Activated T-cell treated with anti-CD3 and anti-CD28 coated beads, Interleukin-2, amount 50 U/mL, for 24 hours (primary cell): ENCODE results near the gene KLHL29.
"Not testable (repeated sequence)": the region's sequence is repeated elsewhere in the genome, so short reads cannot be mapped to it uniquely, and the experiment has no call there.

Source experiments
- DNase-seq: peaks from one replicate; pipeline ENCODE4 v3.0.0-alpha.2; 2020
- H3K27ac Mint-ChIP-seq: 2 replicates; pipeline ENCODE4 v1.8.0; 2020; ENCODE audit warnings: mild to moderate bottlenecking, mixed read lengths
- H3K27me3 Mint-ChIP-seq: 2 replicates; pipeline ENCODE4 v1.8.0; 2020; ENCODE audit warnings: mixed read lengths
- H3K36me3 Mint-ChIP-seq: 2 replicates; pipeline ENCODE4 v1.8.0; 2020; ENCODE audit warnings: low read depth, mixed read lengths
- H3K4me1 Mint-ChIP-seq: 2 replicates; pipeline ENCODE4 v1.8.0; 2020; ENCODE audit warnings: low read depth, mixed read lengths
- H3K4me3 Mint-ChIP-seq: 2 replicates; pipeline ENCODE4 v1.8.0; 2020; ENCODE audit warnings: mild to moderate bottlenecking, moderate library complexity, mixed read lengths
- H3K9me3 Mint-ChIP-seq: 2 replicates; pipeline ENCODE4 v1.8.0; 2020; ENCODE audit warnings: mixed read lengths

KLHL29 gene

DNA sequence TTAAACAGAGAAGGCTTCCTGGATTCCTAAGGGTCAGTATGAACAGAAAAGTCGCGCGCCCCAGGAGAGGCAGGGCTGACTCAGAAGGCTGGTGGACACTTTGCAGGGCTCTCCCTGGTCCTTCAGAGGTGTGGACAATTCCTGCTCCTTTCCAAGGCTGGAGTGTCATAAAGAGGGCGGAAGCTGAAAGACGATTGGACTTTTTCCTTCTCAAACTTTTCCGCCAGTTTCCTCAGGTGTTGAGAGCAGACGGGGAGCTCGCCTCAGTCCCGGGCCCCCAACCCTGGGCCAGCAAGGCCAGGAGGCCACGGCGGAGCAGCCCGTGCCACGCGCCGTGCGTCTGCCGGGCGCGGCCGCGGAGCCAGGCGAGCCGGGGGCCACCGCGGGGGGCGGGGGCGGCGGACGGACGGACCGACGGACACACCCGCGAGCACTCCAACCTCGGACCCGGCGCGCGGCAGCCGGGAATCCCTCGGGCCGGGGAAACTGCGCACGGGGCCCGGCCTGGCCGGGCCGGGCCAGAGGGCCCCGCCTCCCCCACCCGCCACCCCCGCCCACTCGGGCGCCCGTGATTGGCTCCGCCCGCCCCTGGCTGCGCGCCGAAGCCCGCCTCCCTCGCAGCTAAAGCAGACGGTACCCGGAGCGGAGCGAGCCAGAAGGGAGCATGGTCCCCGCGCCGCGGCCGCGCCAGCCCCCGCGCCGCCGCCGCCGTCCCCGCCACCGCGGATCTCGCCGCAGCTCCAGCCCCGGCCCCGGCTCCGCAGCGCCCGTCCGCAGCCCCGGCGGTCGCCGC is at the start of gene KLHL29:
Gene KLHL29 (plus strand): TSS at position 629 of the 793 bp plus-strand sequence. CDS start 177,018 bp downstream, outside the sequence.
- peak within 1 kb of the TSS; percentile 29 for H3K27ac Mint-ChIP-seq
- peak within 1 kb of the TSS; percentile 67 for H3K4me3 Mint-ChIP-seq
- no peaks in the 10 kb centered on the region for H3K36me3 Mint-ChIP-seq
- DNase-seq = peak; percentile 82
- H3K4me1 Mint-ChIP-seq = peaks cover 27% of the 10 kb centered on the region
- H3K9me3 Mint-ChIP-seq = no peaks in the 10 kb centered on the region
- peaks cover 66% of the 10 kb centered on the region for H3K27me3 Mint-ChIP-seq

DNA sequence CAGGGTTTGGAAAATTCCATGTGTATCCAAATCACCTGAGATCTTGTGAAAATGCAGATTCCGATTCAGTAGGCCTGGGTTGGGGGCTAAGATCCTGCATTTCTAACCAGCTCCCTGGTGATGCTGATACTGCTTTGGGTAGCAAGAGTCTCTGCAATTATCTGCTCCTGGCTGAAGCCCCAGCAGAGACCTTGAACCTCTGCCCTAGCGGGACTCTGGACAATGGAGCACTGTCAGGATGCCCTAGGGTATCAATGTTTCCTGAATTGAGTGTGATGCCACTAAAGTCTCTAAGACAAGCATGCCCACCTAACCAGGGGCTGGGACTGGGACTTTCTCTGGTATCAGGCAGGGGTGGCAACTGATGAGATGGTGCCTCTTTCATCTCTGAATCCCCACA is 49.4 kb upstream of the KLHL29 start:
- no peak overlapping the region for H3K27ac Mint-ChIP-seq
- H3K4me3 Mint-ChIP-seq = no peak overlapping the region
- H3K27me3 Mint-ChIP-seq = peaks cover 12% of the 10 kb centered on the region
- no peaks in the 10 kb centered on the region for H3K36me3 Mint-ChIP-seq
- no peak for DNase-seq
- H3K9me3 Mint-ChIP-seq = no peaks in the 10 kb centered on the region
- H3K4me1 Mint-ChIP-seq = no peaks in the 10 kb centered on the region

DNA sequence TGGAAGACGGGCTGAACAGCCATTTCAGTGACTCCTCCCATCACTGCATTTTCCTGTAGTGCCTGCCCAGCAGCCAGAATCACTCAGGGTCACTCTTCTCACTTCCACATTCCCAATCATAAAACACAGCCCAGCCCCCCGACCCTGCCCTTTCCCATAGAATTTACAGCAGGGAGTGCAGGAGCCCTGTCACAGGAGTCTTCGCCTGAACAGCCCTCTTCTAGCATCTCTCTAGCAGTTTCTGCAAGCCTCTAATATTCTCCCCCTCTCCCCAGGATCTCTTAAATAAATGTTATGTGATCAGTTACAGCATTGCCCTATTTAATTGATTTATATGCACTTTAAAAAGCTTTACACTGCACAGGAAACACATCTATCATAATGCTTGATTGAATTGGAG is 42.9 kb upstream of the KLHL29 start:
- Mint-ChIP-seq H3K4me1 (no peaks in the 10 kb centered on the region), H3K4me3 (no peak overlapping the region), H3K36me3 (no peaks in the 10 kb centered on the region), H3K27ac (no peak overlapping the region), H3K27me3 (peaks cover 7% of the 10 kb centered on the region), H3K9me3 (no peaks in the 10 kb centered on the region)
- no peak for DNase-seq

DNA sequence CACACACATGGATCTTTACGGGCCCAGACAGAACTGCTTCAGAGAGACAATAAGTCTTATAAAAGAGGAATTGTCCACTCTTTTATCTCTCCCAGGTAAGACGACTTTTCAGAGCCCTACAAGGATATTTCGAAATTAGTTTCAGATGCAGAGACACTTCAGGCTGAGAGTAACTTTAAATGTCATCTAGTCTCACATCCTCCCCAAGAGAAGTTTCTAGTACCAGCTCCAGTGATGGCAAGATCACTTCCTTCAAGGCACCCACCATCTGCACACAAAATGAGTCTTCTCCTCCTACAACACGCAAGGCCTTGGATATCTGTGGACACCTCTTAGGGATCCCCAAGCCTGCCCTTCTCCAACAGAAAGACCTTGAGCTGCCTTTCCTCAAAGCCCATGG is 39.0 kb upstream of the KLHL29 start:
- Mint-ChIP-seq H3K4me3 (no peak overlapping the region), H3K4me1 (no peaks in the 10 kb centered on the region), H3K36me3 (no peaks in the 10 kb centered on the region), H3K27me3 (peaks cover 9% of the 10 kb centered on the region), H3K27ac (no peak overlapping the region), H3K9me3 (no peaks in the 10 kb centered on the region)
- no peak for DNase-seq

DNA sequence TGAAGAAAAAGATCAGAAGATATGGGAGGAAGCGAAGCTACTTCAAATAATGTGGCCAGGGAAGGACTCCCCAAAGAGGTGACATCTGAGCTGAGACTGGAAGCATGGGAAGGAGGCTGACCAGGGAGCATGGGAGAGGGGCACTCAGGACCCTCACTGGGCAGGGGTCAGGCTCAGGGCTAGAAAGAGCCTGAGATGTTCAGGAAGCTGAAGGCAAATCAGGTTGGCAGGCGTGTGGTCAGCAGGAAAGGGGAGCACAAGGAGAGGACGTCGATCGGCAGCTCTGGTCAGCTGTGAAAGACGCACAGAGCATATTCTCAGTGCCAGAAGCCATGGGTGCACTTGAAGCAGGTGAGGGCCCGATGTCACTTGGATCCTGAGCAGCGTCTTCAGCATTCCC is 38.2 kb upstream of the KLHL29 start:
- Mint-ChIP-seq H3K27me3 (peaks cover 9% of the 10 kb centered on the region), H3K4me3 (no peak overlapping the region), H3K36me3 (no peaks in the 10 kb centered on the region), H3K4me1 (no peaks in the 10 kb centered on the region), H3K9me3 (no peaks in the 10 kb centered on the region), H3K27ac (no peak overlapping the region)
- DNase-seq = no peak

DNA sequence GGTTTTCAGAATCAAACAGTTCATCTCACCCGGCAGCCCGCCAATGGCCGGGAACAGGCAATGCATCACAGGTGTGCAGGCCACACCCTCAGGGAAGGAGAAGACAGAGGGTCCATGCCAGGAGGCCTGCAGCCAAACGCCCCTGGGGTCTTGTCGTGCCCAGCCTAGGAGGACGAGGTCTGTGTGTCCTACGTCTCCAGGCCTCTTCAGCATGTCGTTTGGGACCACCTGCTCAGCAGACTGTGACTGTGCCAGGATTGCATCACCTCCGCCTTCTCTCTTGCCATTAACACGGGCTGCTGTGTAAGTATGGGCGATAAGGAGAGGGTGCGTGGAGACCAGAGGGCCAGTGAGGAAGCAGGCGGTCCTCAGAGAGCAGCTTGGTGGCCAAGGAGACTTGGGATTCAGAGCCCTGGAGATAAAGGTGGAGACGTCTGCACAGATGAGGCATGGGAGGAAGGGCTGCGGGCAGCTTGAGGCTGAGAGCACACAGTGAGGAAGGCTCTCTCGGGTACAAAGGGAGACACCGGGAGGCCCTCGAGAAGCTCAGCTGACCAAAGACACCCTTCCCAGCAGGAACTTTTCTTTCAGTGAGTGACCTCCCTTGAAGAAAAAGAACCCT is 37.4 kb upstream of the KLHL29 start:
- H3K4me1 Mint-ChIP-seq = no peaks in the 10 kb centered on the region
- no peak for DNase-seq
- H3K27me3 Mint-ChIP-seq = peaks cover 16% of the 10 kb centered on the region
- H3K36me3 Mint-ChIP-seq = no peaks in the 10 kb centered on the region
- H3K27ac Mint-ChIP-seq = no peak overlapping the region
- H3K9me3 Mint-ChIP-seq = no peaks in the 10 kb centered on the region
- no peak overlapping the region for H3K4me3 Mint-ChIP-seq

DNA sequence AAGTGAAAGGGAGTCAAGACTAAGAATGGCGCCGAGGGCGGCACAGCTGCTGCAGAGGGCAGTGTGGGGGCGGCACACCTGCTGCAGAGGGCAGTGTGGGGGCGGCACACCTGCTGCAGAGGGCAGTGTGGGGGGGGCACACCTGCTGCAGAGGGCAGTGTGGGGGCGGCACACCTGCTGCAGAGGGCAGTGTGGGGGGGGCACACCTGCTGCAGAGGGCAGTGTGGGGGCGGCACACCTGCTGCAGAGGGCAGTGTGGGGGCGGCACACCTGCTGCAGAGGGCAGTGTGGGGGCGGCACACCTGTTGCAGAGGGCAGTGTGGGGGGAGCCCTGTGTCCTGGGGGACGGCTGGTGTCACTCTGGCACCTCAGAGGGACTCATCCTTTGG is 36.9 kb upstream of the KLHL29 start:
- not testable (repeated sequence) for H3K4me3 Mint-ChIP-seq, H3K4me1 Mint-ChIP-seq, DNase-seq, H3K27ac Mint-ChIP-seq, H3K9me3 Mint-ChIP-seq, H3K36me3 Mint-ChIP-seq
- H3K27me3 Mint-ChIP-seq = peaks cover 19% of the 10 kb centered on the region

DNA sequence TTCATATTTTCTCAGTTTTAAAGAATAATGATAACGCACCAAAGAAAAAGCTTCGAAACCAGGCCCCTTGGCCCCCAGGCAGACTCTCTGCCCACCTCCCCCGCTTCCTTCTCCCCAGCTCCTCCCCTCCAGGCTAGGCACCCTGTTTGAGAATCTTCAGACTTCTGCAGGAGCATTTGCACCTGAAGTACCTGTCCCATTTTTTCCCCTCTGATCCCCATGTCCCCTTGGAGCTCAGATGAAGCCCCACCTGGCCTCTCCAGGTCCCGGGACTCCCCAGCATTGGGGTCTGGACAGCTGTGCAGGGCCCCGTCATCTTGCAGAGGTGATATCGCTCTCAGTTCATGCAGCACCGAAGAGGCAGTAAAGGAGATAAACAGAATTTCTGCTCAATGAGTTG is 35.5 kb upstream of the KLHL29 start:
- no peaks in the 10 kb centered on the region for H3K36me3 Mint-ChIP-seq
- no peaks in the 10 kb centered on the region for H3K4me1 Mint-ChIP-seq
- H3K27me3 Mint-ChIP-seq = peaks cover 30% of the 10 kb centered on the region
- no peak overlapping the region for H3K4me3 Mint-ChIP-seq
- no peak for DNase-seq
- no peak overlapping the region for H3K27ac Mint-ChIP-seq
- no peaks in the 10 kb centered on the region for H3K9me3 Mint-ChIP-seq

DNA sequence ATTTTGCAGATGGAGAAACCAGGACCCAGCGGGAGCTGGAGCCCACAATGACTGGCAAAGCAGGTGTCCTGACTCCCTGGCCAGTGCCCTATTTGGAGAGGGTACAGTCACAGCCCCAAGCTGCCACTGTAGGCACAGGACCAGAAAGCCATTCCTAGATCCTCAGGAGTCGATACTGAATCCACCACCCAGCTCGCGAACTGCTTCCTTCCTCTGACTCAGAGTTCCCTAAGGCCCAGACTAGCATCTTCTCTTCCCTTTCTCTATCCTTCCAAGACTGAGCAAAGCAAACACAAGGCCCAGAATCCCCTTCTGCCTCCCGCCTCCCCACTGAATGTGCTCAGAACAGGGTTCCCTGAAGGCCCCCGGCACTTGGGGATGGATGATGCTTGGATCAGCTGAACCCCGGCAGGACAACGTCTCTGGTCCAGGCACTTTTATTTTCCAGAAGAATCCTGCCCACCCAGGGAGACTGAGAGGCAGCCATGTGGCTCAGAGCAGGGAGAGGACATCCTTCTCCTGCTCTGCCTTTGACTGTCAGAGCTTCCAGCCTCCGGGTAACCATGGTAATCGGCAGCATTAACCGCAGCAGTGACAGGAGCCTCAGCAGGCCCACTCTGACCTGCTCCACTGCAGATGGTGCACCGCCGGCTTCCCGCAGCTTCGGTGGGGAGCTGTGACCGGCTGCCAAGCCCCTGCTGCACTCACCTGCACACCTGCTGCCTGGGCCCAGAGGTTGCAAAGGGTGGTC is 34.8 kb upstream of the KLHL29 start:
- Mint-ChIP-seq H3K27ac (no peak overlapping the region), H3K27me3 (peaks cover 37% of the 10 kb centered on the region), H3K4me3 (no peak overlapping the region), H3K4me1 (no peaks in the 10 kb centered on the region), H3K36me3 (no peaks in the 10 kb centered on the region), H3K9me3 (no peaks in the 10 kb centered on the region)
- DNase-seq = no peak

DNA sequence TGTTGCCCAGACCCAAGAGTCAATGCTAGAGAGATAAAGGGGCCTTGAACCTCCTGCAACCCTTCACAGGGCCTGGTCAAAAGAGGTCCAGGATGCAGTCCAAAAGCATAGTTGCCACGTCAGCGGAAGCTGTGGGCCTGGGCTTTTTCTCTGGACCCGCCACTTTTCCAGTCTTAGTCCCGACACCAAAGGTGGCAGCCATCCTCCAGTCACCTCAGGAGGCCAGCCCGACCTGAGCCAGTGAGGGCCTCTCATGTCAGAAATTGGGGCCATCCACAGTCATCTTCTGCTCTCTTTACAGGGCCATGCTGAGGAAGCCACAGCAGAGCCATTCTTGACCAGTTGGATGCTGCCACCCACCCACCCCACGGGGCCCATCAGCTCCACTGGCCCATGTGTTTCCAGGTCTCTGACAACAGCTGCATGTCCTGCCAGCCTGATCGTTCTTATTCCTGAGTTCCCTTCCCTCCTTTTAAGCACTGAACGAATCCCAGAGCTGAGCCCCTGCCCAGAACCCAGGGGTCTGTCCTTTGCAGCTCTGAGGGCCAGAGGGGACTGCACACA is 34.1 kb upstream of the KLHL29 start:
- peaks cover 35% of the 10 kb centered on the region for H3K27me3 Mint-ChIP-seq
- DNase-seq = no peak
- H3K4me3 Mint-ChIP-seq = no peak overlapping the region
- H3K27ac Mint-ChIP-seq = no peak overlapping the region
- H3K9me3 Mint-ChIP-seq = no peaks in the 10 kb centered on the region
- H3K4me1 Mint-ChIP-seq = no peaks in the 10 kb centered on the region
- H3K36me3 Mint-ChIP-seq = no peaks in the 10 kb centered on the region

DNA sequence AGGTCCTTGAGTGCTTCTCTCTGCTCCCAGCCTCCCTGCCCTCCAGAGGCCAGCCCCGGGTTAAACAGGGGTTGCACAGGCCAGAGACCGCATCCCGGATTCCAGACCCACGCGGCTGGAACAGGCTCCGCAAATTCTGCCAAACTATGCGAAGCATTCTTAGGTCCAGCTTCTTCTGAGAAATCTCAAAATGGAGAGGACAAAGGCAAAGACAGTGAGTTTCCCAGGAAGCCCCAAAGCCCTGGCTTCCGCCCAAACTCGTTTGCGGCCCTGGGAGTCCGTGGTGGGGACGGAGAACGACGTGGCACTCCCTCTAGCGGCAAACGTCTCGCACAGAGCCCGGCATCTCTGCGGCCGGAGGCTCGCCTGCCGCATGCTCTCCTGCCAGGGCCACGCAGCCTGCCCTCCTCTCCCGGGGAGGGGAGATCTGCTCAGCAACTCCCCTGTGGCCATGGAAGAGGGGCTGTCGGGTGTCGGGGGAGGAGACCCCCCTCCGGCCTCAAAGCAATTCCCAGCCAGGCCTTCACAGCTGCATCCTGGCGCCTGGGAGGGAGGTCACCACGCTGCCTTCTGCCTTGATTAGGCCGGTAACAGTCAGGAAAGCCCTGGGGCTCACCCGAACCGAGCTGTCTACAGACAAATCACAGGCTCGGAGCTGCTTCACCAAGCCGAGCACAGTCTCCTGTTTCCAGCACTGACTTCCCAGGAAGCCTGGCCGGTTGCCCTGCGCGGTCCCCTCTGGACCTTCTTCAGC is 33.4 kb upstream of the KLHL29 start:
- Mint-ChIP-seq H3K27ac (no peak overlapping the region), H3K4me1 (no peaks in the 10 kb centered on the region), H3K27me3 (peaks cover 37% of the 10 kb centered on the region), H3K9me3 (no peaks in the 10 kb centered on the region), H3K4me3 (no peak overlapping the region), H3K36me3 (no peaks in the 10 kb centered on the region)
- DNase-seq = peak; percentile 72

DNA sequence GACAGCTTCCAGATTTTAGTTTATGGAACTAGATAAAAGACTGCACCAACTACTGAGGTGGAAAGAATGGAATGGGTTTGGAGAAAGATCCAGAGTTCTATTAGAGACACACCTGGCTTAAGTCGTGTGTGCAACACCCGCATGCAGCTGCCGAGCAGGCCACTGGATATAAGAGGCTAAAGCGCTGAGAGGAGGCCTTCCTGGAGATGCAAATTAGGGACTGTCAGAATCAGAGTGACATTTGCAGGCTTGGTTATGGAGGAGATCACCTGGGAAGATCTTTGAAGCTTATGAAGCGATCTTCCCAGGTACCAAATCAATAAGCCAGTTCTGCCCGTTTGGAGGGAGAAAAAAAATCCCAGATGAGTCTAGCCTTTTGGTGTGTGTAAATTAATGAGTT is 30.4 kb upstream of the KLHL29 start:
- Mint-ChIP-seq H3K36me3 (no peaks in the 10 kb centered on the region), H3K4me1 (no peaks in the 10 kb centered on the region), H3K4me3 (no peak overlapping the region), H3K9me3 (no peaks in the 10 kb centered on the region), H3K27me3 (peaks cover 33% of the 10 kb centered on the region), H3K27ac (no peak overlapping the region)
- no peak for DNase-seq

DNA sequence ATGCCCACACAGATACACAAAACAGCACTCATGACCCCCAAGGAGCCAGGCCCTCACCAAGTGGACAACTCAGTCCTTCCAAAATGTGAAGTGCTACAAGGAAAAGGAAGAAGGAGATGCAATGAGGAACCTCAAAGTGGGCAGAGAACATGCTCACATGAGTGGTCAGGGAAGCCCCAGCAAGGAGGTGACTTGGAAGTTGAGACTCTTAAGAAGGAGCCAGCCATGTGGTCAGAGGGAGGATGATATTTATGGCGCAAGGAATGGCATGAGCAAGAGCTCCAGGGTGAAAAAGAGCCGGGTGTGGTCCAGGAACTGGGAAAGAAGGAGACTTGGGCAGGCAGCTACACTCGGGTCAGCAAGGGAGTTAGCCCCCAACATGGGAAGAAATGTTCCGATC is 30.0 kb upstream of the KLHL29 start:
- Mint-ChIP-seq H3K4me1 (no peaks in the 10 kb centered on the region), H3K27ac (no peak overlapping the region), H3K4me3 (no peak overlapping the region), H3K27me3 (peaks cover 33% of the 10 kb centered on the region), H3K36me3 (no peaks in the 10 kb centered on the region), H3K9me3 (no peaks in the 10 kb centered on the region)
- no peak for DNase-seq

DNA sequence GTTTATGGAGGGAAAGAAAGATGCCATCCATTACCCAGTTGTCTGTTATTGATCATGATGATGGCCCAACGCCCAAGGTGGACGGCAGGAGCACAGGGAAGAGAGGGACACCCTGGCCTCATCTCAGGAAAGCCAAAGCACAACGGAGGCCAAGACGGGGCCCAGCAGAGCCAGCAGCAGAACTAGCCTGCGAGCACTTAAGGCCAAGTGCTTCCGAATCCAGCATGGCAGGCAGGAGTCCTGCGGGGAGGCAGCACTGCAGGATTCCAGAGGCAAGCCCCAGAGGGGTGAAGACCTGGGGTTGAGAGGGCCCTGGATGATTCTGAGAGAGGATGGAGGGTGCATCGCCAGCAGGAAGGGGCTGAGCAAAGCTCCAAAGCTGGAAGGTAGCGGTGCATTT is 28.3 kb upstream of the KLHL29 start:
- no peak overlapping the region for H3K4me3 Mint-ChIP-seq
- peaks cover 39% of the 10 kb centered on the region for H3K27me3 Mint-ChIP-seq
- DNase-seq = no peak
- H3K9me3 Mint-ChIP-seq = no peaks in the 10 kb centered on the region
- no peak overlapping the region for H3K27ac Mint-ChIP-seq
- H3K4me1 Mint-ChIP-seq = no peaks in the 10 kb centered on the region
- H3K36me3 Mint-ChIP-seq = no peaks in the 10 kb centered on the region
